ENCODE measurements around the gene SYNE1. TPM values are rescaled to one million over a fixed set of nuclear protein-coding genes. Genes with fewer than 3 reads are reported as not detected.

SYNE1 gene
- total RNA-seq, 1 experiment from 2014 or later, result 23.0 TPM

- H3K36me3 Mint-ChIP-seq (ENCODE audit: insufficient read depth, unreplicated experiment), result no peaks in the 10 kb centered on the region
- TF ChIP-seq, protein P1, sequence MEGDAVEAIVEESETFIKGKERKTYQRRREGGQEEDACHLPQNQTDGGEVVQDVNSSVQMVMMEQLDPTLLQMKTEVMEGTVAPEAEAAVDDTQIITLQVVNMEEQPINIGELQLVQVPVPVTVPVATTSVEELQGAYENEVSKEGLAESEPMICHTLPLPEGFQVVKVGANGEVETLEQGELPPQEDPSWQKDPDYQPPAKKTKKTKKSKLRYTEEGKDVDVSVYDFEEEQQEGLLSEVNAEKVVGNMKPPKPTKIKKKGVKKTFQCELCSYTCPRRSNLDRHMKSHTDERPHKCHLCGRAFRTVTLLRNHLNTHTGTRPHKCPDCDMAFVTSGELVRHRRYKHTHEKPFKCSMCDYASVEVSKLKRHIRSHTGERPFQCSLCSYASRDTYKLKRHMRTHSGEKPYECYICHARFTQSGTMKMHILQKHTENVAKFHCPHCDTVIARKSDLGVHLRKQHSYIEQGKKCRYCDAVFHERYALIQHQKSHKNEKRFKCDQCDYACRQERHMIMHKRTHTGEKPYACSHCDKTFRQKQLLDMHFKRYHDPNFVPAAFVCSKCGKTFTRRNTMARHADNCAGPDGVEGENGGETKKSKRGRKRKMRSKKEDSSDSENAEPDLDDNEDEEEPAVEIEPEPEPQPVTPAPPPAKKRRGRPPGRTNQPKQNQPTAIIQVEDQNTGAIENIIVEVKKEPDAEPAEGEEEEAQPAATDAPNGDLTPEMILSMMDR (IDR thresholded peaks at IDR 0.05; ENCODE audit: insufficient read depth in 1 of 2, low read depth in 1 of 2, low read length in 1 of 2, severe bottlenecking in 1 of 2, unreplicated experiment in 1 of 2), result no peak
- CTCF ChIA-PET, result no interaction called here
- intact Hi-C loops (cut with micrococcal nuclease; ENCODE audit: unreplicated experiment), result no loop called here
- Histone ChIP-seq H3K4me3 (ENCODE audit: low read depth, low read length) (no peak overlapping the region), H3K9me3 (no peaks in the 10 kb centered on the region), H3K4me1 (no peaks in the 10 kb centered on the region), H3K27me3 (replicated peaks; ENCODE audit: control insufficient read depth, insufficient read depth, low read length) (no peaks in the 10 kb centered on the region), H3K36me3 (ENCODE audit: control insufficient read depth, insufficient read depth, low read length) (no peaks in the 10 kb centered on the region)
- no peak for DNase-seq
- POLR2A ChIA-PET, result no interaction called here
- H3K27ac Mint-ChIP-seq (ENCODE audit: unreplicated experiment), result no peak overlapping the region
- BruUV-seq (replicated peaks), result no TSS peak
- H3K4me1 Mint-ChIP-seq (ENCODE audit: low read depth, unreplicated experiment), result no peaks in the 10 kb centered on the region
- H3K9me3 Mint-ChIP-seq (ENCODE audit: unreplicated experiment), result no peaks in the 10 kb centered on the region
- no peak overlapping the region for H3K4me3 Mint-ChIP-seq (ENCODE audit: unreplicated experiment)
- no peaks in the 10 kb centered on the region for H3K27me3 Mint-ChIP-seq (ENCODE audit: insufficient read depth, unreplicated experiment)
These were observed 262.0 kb downstream of the SYNE1 start for GRCh38 chr6:152375197-152375596.

- TF ChIP-seq, protein P1 (IDR thresholded peaks at IDR 0.05; ENCODE audit: insufficient read depth in 1 of 2, low read depth in 1 of 2, low read length in 1 of 2, severe bottlenecking in 1 of 2, unreplicated experiment in 1 of 2), result no peak
- no peak overlapping the region for H3K4me3 ChIP-seq (ENCODE audit: low read depth, low read length)
- no peaks in the 10 kb centered on the region for H3K9me3 ChIP-seq
- intact Hi-C loops (cut with micrococcal nuclease; ENCODE audit: unreplicated experiment), result no loop called here
- CTCF ChIA-PET, result no interaction called here
- Mint-ChIP-seq H3K4me3 (ENCODE audit: unreplicated experiment) (no peak overlapping the region), H3K36me3 (ENCODE audit: insufficient read depth, unreplicated experiment) (no peaks in the 10 kb centered on the region), H3K27me3 (ENCODE audit: insufficient read depth, unreplicated experiment) (no peaks in the 10 kb centered on the region), H3K4me1 (ENCODE audit: low read depth, unreplicated experiment) (no peaks in the 10 kb centered on the region), H3K27ac (ENCODE audit: unreplicated experiment) (no peak overlapping the region), H3K9me3 (ENCODE audit: unreplicated experiment) (no peaks in the 10 kb centered on the region)
- POLR2A ChIA-PET, result no interaction called here
- BruUV-seq (replicated peaks), result no TSS peak
- no peaks in the 10 kb centered on the region for H3K27me3 ChIP-seq (replicated peaks; ENCODE audit: control insufficient read depth, insufficient read depth, low read length)
- no peaks in the 10 kb centered on the region for H3K36me3 ChIP-seq (ENCODE audit: control insufficient read depth, insufficient read depth, low read length)
- H3K4me1 ChIP-seq, result no peaks in the 10 kb centered on the region
- no peak for DNase-seq
These were observed 264.2 kb downstream of the SYNE1 start for GRCh38 chr6:152372945-152373344.

- CTCF ChIA-PET, result no interaction called here
- Mint-ChIP-seq H3K27ac (ENCODE audit: unreplicated experiment) (no peak overlapping the region), H3K4me3 (ENCODE audit: unreplicated experiment) (no peak overlapping the region), H3K27me3 (ENCODE audit: insufficient read depth, unreplicated experiment) (no peaks in the 10 kb centered on the region), H3K4me1 (ENCODE audit: low read depth, unreplicated experiment) (no peaks in the 10 kb centered on the region), H3K36me3 (ENCODE audit: insufficient read depth, unreplicated experiment) (no peaks in the 10 kb centered on the region), H3K9me3 (ENCODE audit: unreplicated experiment) (no peaks in the 10 kb centered on the region)
- DNase-seq, result no peak
- BruUV-seq (replicated peaks), result no TSS peak
- no peak overlapping the region for H3K4me3 ChIP-seq (ENCODE audit: low read depth, low read length)
- H3K4me1 ChIP-seq, result no peaks in the 10 kb centered on the region
- no peaks in the 10 kb centered on the region for H3K9me3 ChIP-seq
- H3K36me3 ChIP-seq (ENCODE audit: control insufficient read depth, insufficient read depth, low read length), result no peaks in the 10 kb centered on the region
- intact Hi-C loops (cut with micrococcal nuclease; ENCODE audit: unreplicated experiment), result no loop called here
- no peaks in the 10 kb centered on the region for H3K27me3 ChIP-seq (replicated peaks; ENCODE audit: control insufficient read depth, insufficient read depth, low read length)
- TF ChIP-seq, protein P1 (IDR thresholded peaks at IDR 0.05; ENCODE audit: insufficient read depth in 1 of 2, low read depth in 1 of 2, low read length in 1 of 2, severe bottlenecking in 1 of 2, unreplicated experiment in 1 of 2), result no peak
- POLR2A ChIA-PET, result no interaction called here
These were observed 265.4 kb downstream of the SYNE1 start for GRCh38 chr6:152371775-152372174.

Data from Caco-2 (cell line).